ENCODE measurements around the gene PRKCA.
"Not testable (repeated sequence)": the region's sequence is repeated elsewhere in the genome, so short reads cannot be mapped to it uniquely, and the experiment has no call there.

PRKCA gene

DNA sequence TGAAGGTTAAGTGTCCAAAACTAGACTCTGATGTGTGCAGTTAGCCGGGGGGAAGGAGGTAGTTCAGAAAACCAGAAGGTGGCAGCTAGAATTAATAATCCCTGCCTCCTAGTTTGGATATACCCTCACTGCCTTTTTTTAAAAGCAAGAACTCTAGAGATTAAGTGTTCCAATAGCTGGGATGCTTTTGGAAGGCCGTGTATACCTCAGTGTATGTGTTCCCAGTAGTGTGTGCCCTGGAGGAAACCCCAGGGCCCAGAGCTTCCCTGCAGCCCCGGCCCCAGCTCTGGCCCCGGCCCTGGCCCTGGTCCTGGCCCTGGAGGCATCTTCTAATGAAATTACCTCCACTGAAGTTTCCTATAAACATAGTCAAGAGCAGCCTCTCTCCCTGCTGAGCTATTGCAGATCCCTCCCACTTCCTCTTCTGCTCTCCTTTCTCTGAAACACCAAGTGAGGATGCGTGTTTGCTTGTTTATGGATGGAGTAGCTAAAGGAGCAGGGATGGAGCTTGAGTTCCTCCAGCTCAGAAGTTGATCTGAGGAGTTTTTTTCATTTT is 130.7 kb downstream of the PRKCA start:
- DNase-seq (ENCODE audit: low read depth in 4 of 4, low spot score in 1 of 4): no peak

DNA sequence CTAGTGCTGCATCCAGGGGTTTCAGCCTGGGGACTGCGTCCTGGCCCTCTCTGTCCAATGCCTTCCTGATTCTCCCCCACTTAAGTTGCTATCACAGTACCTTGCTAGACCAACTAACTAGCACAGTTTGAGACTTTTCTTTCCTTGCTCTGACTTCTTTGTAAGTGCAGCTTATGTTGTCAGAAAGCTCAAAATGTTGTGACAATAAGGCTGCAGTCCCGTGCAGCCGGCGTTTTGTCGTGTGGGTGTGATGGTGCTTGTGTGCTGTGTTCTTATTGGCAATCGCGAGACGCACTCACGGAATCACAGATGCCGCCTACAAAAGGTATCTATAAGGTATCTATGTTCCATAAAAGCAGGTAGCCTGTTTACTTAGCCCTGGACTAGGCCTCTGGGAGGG is 132.8 kb downstream of the PRKCA start:
- no peak for DNase-seq (ENCODE audit: low read depth in 4 of 4, low spot score in 1 of 4)

- no peak for DNase-seq (ENCODE audit: low read depth in 4 of 4, low spot score in 1 of 4)
These were observed 134.2 kb downstream of the PRKCA start for GRCh38 chr17:66436631-66437030.

DNA sequence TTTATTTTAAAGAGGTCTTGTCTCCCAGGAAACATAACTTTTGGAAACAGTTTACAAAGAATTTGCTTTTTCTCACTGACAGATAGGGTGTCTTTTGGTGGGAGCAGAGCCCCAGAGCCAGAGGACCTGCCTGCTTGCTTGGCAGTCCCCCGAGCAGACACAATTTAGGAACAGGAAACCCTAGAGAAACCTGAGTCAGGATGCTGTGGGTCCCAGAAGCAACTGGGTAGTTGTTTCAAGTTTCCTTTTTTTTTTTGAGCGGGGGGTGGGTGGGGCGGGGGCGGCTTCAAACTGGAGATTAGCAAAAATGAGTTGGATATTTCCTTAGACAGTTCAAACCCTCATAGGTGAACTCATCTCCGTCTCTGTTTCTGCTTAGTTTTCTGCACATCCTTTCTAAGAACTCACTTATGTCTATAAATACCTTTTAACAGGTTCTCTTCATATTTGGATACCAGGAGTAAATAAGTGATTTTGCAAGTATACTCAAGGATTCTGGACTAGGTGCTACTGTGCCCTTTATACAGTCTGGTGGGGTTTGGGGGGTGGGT is 135.1 kb downstream of the PRKCA start:
- no peak for DNase-seq (ENCODE audit: low read depth in 4 of 4, low spot score in 1 of 4)

DNA sequence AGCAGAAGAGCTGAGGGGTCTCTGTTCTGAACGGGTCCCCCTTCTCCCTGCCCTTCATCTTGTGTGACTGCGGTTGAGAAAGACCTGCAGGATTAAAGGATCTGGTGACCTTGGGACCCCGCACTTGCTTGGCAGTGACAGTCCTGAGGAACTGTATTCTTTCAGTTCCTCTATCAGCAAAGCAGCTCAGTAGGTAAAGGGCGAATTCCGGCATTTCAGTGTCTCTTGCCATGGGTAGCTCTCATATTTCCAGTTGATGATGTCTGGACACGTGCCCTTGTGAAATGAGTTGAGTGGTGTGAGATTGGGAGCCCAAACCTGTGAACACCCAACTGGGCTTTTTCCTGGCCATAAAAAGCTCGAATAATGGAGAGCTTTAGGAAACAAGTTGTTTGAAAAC is 135.7 kb downstream of the PRKCA start:
- no peak for DNase-seq (ENCODE audit: low read depth in 4 of 4, low spot score in 1 of 4)

GRCh38 chr17:66441101-66441661 is 138.8 kb downstream of the PRKCA start:
- no peak for DNase-seq (ENCODE audit: low read depth in 4 of 4, low spot score in 1 of 4)

DNA sequence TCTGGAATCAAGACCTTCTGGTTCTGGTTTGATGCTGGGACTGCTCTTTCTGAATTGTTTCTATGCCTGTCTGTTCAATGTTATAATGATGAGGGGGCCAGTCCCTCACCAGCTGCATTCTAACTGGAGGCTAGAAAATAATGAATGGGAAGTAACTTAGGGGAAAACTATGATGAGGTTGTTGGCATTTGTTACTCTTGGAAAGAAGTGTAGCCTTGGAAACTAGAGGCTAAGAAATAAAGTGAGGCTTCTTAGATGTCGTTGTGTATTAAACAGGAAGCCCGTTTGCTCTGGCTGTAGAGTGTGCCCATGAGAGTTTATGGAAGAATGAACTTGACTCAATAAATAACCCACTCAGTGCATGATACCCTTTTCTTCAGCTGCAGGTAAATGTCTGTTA is 140.8 kb downstream of the PRKCA start:
- DNase-seq (ENCODE audit: low read depth in 4 of 4, low spot score in 1 of 4): no peak

GRCh38 chr17:66443606-66444005 is 141.2 kb downstream of the PRKCA start:
- DNase-seq (ENCODE audit: low read depth in 4 of 4, low spot score in 1 of 4): no peak

DNA sequence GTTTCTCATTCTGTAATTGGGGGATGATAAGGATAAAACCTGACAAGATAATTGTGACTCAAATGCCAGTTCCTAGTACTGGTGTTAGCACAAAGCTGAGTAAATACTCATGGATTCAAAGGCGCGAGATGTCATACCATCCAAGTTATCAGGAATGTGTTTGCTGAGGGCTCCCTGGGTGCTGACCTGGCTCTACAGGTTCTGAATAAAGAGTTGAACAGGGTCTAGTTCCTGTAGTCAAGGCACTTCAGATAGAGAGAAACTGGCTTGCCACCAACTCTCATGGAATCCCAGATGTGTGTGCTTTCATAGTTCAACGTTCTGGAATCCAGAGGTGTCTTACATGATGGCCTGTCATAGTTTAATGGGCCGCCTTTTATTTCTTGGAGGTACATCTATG is 141.6 kb downstream of the PRKCA start:
- no peak for DNase-seq (ENCODE audit: low read depth in 4 of 4, low spot score in 1 of 4)

- no peak for DNase-seq (ENCODE audit: low read depth in 4 of 4, low spot score in 1 of 4)
These were observed 142.8 kb downstream of the PRKCA start for GRCh38 chr17:66445229-66445628.

GRCh38 chr17:66446419-66446818 is 144.0 kb downstream of the PRKCA start:
- DNase-seq (ENCODE audit: low read depth in 4 of 4, low spot score in 1 of 4): no peak

DNA sequence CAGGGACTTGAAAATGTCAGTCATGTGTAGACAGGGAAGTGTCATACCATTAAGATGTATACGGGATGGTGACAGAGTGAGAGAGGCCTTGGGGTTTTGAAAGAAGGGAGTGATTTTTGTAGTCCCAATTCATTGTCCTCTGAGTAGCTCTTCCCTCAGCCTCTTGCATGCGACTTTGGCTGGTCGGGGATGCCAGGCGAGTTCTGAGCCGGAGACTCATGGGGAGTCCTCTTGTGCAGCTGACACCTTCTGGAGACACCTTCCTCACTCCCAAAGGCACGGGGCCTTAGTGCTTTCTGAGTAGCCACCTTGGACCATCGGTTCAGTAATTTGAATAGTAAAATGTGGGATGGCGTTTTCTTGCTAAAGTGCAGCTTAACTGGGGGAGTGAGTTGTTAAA is 144.7 kb downstream of the PRKCA start:
- no peak for DNase-seq (ENCODE audit: low read depth in 4 of 4, low spot score in 1 of 4)

DNA sequence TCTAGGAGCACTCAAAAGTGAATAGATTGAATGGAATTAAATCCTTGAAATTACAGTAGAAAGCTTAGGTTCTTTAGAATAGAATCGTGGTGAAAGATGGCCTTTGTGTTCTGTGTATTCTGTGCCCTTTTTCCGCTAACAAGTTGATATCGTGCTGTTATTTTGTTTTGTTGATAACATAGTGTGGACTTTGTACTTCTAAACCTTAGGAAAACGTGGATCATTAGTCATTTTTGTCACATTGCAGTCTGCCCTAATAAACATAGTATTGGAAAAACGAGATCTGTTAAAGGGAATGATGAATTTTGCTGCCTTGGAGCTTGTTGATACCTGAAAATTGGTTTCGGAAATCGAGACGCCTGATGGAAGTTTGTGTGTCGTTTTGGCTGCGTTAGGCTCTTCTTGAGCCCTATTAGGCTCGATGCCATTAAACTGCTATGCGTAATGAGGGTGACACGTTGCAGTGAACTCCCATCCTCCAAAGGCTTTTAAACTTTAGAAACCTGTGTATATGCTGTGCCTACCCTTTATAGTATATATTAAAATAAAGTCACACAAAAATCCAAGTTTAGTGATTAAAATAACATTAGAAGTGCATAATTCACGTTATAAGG is 145.7 kb downstream of the PRKCA start:
- no peak for DNase-seq (ENCODE audit: low read depth in 4 of 4, low spot score in 1 of 4)

DNA sequence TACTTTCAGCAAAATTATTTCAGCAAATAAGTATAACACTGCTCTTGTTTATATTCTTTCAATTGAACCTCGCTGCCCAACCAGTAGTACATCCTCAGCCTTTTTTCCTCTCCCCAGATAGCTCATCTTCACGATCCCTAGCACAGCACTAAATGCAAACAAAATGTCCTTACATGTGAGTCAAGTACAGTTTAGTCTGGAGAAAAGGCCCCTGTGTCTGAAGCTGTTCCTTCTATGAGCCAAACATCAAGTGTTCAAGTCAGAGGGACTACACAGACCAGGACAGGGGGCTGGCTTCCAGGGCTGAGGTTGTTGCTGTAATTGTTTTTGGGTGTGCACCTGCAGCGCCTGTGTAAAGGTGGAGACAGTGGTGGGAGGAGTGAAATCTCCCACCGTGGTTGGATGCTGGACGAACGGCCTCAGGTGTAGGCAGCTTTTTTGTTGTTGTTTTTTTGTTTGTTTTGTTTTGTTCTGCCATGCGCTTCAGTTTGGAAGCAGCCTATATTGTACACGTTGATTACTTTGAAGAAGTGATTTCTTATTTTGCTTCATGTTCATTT is 147.1 kb downstream of the PRKCA start:
- DNase-seq (ENCODE audit: low read depth in 4 of 4, low spot score in 1 of 4): no peak

GRCh38 chr17:66450008-66450851 is 147.8 kb downstream of the PRKCA start:
- no peak for DNase-seq (ENCODE audit: low read depth in 4 of 4, low spot score in 1 of 4)

DNA sequence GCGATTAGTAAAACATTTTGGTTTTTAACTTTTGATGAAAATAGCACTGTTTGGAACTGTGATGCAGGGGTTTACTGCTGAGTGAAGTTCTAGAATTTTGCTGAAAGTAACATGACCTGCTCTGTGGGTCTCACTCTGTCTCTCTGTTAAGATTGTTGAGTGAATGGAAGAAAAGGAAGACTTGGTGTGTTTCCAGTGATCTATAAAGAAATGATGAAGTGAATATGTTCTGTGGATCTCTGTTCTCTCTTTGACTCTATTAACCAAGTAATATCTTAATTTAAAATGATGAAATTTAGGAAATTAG is 148.4 kb downstream of the PRKCA start:
- no peak for DNase-seq (ENCODE audit: low read depth in 4 of 4, low spot score in 1 of 4)

- DNase-seq (ENCODE audit: low read depth in 4 of 4, low spot score in 1 of 4): no peak
These were observed 149.1 kb downstream of the PRKCA start for GRCh38 chr17:66451188-66452149.

DNA sequence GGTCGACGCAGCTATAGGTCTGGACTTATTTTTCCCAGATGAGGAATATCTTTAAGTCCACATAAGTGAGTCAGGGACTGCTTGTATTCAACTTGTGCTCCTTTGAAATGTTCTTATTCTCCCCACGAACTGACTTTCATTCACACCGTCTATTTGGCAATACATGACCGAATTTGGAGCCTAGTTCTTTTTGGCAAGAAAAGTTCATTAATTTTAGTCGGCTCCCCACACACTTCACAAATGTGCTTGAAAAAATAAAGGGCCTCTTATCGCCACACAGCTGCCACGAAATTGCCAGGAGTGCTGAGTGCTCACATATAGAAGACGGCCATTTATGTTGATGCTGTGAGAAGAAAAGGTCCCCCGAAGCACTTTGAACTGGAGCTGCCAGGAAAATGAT is 152.6 kb downstream of the PRKCA start:
- no peak for DNase-seq (ENCODE audit: low read depth in 4 of 4, low spot score in 1 of 4)

- DNase-seq (ENCODE audit: low read depth in 4 of 4, low spot score in 1 of 4): not testable (repeated sequence)
These were observed 155.1 kb downstream of the PRKCA start for GRCh38 chr17:66457499-66457898.

DNA sequence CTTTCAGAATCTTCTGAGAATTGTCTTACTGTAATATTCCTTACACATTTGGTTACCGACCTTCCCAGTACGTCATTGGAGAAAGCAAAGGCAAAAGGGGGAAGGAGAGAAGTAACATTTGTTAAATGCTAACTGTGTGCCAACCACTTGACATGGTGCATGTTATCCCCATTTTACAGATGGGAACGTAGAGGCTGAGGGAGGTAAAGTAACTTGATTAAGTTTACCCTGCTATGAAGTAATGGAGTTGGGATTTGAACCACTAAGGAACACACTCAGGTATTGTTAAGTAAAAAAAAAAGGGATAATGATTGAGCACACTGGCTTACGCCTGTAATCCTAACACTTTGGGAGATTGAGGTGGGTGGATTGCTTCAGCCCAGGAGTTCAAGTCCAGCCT is 156.4 kb downstream of the PRKCA start:
- no peak for DNase-seq (ENCODE audit: low read depth in 4 of 4, low spot score in 1 of 4)

Data from stimulated activated CD4-positive, alpha-beta T cell treated with anti-CD3 and anti-CD28 coated beads, Interleukin-1b, Interleukin-23, amount 100 ng/mL, for 24 hours (primary cell).